Activated gamma-delta T cell (primary cell): ENCODE measurements around the gene COPS9.

Experiments
- DNase-seq: peaks from one replicate; lab custom pipeline; 2025; lab: John Stamatoyannopoulos, UW

The COPS9 gene

DNA sequence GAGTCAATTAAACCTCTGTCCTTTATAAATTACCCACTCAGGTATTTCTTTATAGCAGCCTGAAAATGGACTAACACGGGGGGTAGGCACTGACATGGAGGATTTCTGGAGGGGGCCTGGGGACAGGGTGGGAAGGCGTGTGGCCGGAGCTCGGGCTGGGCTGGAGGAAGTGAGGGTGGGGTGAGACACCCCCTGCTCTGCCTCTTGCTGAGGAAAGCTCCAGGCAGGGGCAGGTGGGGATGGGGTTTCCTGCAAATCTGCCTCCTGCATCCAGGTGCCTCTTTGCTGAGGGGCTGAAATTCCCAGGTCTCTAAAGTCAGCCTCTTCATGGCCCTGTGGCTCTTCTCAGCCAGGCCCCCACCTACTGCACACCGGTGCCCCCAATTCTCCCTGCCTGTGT is 30.1 kb upstream of the COPS9 start:
- no peak for DNase-seq

- DNase-seq, result no peak
These were observed 29.6 kb upstream of the COPS9 start for GRCh38 chr2:240165661-240166060.

DNA sequence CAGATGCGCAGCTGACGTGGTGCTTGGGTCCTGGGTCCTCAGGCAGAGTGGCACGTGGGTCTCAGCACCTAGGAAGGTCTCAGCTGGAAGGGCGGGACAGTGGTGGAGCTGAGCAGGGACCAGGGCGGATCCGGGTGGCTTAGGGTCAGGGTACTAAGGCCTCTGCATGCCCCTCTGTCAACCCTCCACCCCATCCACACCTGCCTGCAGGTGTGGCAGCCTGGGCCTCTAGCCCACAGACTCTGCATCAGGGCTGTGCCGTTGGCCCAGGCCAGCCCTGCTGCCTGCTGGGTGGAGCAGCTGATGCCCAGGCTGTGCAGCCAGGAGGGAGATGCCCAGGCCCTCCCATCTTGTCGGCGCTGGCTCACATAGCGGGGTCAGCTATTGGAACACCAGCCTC is 28.9 kb upstream of the COPS9 start:
- no peak for DNase-seq

DNA sequence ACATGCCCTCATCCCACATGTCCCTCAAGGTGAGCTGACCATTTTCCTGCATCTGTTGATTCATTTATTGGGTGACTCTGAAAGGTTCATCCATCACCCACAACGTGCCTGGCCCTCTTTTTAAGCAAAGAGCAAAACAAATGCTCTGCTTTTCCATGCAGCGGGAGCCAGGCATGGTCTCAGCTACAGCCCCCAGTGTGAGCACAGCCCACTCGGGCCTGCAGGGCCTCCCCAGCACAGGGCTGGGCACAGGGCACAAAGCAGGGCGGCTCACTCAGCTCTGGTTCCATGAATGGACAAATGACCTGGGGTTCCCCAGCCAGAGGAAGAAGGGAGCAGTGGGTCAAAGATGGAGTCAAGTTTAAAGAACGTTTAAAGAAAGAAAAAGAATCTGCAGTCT is 28.5 kb upstream of the COPS9 start:
- no peak for DNase-seq

- no peak for DNase-seq
These were observed 27.9 kb upstream of the COPS9 start for GRCh38 chr2:240163844-240164574.

DNA sequence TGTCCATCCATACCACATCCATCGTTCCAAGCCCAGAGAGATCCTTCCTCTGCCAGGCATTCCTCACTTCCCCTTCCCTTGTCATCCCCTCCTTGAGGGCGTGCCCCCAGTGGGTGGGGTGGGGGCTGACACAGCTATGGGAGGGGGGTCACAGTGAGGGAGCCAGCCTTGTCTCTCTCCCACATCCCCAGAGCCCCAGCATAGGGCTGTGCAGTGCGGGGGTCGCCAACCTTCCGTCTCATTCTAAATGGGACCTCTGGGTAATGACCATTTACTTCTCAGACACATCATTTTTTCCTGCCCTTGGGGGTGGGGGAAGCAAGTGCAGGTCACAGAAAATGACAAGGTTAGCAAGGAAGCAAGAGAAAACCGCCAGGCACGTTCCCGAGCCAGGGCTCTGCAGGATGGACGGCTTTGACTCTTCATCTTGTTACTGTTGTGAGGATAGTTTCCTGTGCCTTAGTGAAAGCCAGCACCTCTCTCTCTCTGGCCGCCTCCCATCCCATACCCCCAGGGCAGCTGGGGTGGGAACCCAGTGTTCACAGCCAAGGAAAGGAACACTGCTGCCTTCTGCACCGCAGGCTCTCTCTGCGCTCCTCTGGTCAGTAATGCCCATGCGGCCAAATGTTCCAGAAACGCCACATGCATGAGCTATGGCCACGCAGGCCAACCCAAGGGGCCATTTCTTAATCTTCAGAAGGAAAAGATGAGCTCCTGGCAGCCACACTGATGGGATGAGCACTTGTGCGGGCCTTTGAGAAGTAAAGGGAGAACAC is 27.0 kb upstream of the COPS9 start:
- no peak for DNase-seq

GRCh38 chr2:240162531-240162930 is 26.4 kb upstream of the COPS9 start:
- no peak for DNase-seq

GRCh38 chr2:240162032-240162431 is 25.9 kb upstream of the COPS9 start:
- no peak for DNase-seq

DNA sequence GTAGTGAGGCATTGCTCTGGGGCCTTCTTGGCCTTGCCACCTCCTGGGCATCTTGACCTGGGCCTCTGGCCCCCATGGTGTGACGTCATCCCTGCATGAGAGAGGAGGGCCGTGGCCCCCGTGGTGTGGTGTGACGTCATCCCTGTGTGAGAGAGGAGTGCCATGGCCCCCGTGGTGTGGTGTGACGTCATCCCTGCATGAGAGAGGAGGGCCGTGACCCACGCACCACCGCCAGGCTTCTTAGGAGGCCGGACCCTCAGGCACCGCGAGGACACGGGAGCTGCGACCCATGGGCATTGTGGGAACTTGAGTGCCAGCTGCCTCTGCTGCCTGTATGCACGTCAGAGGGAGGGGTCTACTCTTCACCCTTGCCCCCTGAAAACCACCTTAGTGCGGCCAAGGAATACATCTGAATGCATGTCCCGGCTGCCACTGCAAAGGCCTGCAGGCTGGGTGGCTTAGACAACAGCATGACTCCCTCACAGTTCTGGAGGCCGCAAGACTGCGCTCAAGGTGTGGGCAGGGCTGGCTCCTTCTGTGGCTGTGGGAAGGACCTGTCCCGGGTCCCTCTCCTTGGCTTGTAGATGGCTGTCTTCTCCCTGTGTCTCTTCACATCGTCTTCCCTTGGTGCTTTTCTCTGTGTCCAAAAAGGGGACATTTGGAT is 25.1 kb upstream of the COPS9 start:
- DNase-seq, result no peak

DNA sequence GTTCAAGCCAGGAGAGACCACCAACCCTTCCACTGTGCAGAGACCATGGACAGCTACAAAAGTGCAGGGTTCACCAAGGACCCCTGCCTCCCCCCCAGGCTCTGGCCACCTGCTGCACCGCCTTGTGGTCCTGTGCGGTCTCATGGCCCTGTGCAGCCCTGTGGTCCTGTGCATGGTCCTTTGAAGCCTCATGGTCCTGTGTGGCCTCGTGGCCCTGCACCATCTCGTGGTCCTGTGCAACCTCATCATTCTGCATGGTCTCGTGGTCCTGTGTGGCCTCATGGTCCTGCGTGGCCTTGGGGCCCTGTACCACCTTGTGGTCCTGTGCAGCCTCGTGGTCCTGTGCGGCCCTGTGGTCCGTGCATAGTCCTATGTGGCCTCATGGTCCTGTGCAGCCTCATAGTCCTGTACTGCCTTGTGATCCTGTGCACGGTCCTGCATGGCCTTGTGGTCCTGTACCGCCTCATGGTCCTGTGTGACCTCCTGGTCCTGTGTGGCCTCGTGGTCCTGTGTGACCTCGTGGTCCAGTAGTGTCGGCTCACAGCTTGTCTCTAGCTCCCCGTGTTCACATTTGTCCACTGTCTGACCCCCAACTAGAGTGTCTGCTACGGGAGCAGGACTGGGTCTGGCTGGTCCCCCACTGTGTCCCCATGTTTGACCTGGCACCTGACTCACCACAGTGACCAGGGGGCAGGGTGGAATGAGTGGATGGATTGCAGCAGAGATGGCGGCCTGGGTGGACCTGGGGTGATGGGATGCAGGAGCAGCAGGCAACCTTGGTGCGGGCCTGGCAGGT is 24.4 kb upstream of the COPS9 start:
- no peak for DNase-seq

DNA sequence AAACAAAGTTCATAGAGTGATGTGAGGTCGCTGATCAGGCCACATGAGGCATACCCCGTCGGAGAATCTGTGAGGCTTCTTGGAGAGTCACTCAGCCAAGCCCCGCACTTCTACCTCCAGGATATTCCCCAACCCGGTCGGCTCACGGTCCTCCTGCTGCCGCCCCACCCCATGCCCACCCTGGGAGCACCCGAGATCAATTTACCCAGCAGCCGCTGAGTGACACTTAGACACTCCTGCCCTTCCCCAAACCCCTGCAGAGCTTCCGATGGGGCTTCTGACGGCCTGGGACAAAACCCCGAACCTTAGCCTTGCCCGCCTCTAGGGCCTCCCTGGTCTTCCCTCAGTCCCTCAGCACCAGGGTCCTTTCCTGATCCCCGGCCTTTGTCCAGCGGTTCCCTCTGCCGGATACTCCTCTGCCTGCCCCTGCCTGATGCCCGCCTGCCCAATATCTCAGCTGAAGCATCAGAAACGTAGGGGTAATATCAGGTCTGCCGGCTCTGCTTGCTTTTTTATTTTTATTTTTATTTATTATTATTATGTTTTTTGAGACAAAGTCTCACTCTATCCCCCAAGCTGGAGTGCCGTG is 23.2 kb upstream of the COPS9 start:
- DNase-seq, result no peak

GRCh38 chr2:240157147-240157470 is 21.0 kb upstream of the COPS9 start:
- no peak for DNase-seq

DNA sequence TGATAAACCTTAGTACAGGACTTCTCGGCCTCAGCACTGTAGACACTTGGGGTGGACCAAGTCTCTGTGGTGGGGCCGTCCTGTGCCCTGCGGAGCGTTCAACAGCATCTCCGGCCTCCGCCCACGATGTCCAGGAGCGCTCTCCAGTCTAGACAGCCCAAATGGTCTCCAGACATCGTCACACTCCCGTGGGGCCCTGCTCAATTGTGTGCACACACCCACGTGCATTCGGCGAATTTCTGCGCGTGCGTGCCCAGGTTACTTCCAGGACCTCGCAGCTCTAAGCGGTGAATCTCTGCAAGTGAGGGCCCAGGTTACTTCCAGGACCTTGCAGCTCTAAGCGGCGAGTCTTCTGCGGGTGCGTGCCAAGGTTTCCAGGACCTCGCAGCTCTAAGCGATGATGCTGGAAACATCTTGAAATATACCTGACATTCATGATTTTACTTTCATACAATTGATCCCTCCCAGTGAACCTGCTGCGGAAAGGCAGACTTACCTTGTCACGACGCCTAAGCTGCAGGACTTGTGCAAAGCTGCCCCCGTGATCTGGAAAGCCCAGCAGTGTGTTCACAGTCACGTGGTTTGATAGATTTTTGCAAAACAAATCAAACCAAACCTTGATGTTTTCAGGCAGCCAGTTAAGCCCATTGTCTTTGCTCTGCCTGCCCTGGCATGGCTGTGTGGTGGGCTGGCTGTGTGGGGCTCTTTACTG is 20.5 kb upstream of the COPS9 start:
- no peak for DNase-seq

GRCh38 chr2:240155745-240156390 is 19.8 kb upstream of the COPS9 start:
- no peak for DNase-seq

GRCh38 chr2:240155048-240155744 is 19.1 kb upstream of the COPS9 start:
- DNase-seq, result no peak

DNA sequence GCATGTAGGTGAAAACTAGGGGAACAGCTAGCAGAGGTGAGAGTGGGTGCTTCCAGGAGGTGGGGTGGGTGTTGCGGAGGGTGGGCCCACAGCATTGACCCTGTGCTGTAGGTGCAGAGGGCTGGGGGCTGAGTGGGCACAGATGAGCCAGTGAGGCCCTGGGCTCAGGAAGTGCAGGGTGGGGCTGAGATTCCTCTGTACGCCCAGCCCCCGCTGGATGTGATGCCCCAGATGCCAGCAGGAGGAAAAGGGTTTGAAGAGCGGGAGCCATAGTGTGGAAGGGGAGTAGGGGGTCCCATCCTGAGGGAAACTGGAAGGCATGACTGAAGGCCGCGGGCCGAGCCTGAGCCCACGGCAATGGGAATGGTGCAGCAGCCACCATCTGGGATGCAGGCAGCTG is 18.5 kb upstream of the COPS9 start:
- DNase-seq, result no peak

DNA sequence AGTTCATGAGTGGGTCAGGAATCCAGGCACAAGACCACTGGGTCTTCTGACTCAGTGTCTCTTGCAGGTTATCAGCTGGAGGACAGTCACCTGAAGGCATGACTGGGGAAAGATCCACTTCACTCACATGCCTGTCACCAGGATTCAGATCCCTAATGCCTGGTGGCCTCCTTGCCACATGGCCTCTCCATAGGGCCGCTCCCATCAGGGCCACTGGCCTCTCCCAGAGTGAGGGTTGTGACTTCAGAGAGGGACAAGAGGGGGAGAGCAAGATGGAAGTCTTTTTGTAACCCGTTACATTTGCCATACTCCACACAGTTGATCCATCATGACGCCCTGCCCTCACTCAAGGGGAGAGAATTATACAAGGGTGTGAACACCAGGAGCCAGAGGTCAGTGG is 17.3 kb upstream of the COPS9 start:
- no peak for DNase-seq

- DNase-seq, result no peak
These were observed 15.4 kb upstream of the COPS9 start for GRCh38 chr2:240151477-240152031.

GRCh38 chr2:240149943-240150784 is 14.1 kb upstream of the COPS9 start:
- DNase-seq, result no peak
